ENCODE data around the gene XCR1. TPM values are rescaled to one million over a fixed set of nuclear protein-coding genes. Genes with fewer than 3 reads are reported as not detected.
"Not testable (repeated sequence)": the region's sequence is repeated elsewhere in the genome, so short reads cannot be mapped to it uniquely, and the experiment has no call there.

The XCR1 gene
- total RNA-seq, 1 donor = not detected

GRCh38 chr3:46038916-46039315, 11.6 kb upstream of the XCR1 start:
- Histone ChIP-seq H3K36me3 (ENCODE audit: insufficient read depth, low read length) (no peaks in the 10 kb centered on the region), H3K4me2 (ENCODE audit: insufficient read depth, low read length) (no peak overlapping the region), H2AFZ (ENCODE audit: low read length) (no peak overlapping the region), H3K4me3 (ENCODE audit: insufficient read depth, low read length) (no peak overlapping the region), H4K20me1 (ENCODE audit: insufficient read depth, low read length) (no peaks in the 10 kb centered on the region), H3K9me3 (ENCODE audit: low read depth, low read length) (no peaks in the 10 kb centered on the region), H3K27ac (ENCODE audit: low read depth, low read length) (no peak overlapping the region), H3K4me1 (ENCODE audit: insufficient read depth, low read length) (no peaks in the 10 kb centered on the region), H3K79me2 (ENCODE audit: insufficient read depth, low read length) (no peaks in the 10 kb centered on the region), H3K27me3 (ENCODE audit: insufficient read depth, low read length) (peaks cover 49% of the 10 kb centered on the region)
- no peak for DNase-seq (ENCODE audit: insufficient read length, low spot score, missing footprints)
- TF ChIP-seq CTCF (IDR thresholded peaks at IDR 0.05; ENCODE audit: extremely low read depth, low read depth, low read length) = no peak

- not testable (repeated sequence) for DNase-seq (ENCODE audit: insufficient read length, low spot score, missing footprints); H3K4me3 ChIP-seq (ENCODE audit: insufficient read depth, low read length)
- peaks cover 49% of the 10 kb centered on the region for H3K27me3 ChIP-seq (ENCODE audit: insufficient read depth, low read length)
These were observed 10.8 kb upstream of the XCR1 start for GRCh38 chr3:46038071-46038470.

GRCh38 chr3:46036191-46036590, 8.9 kb upstream of the XCR1 start:
- Histone ChIP-seq H3K4me3 (ENCODE audit: insufficient read depth, low read length) (no peak overlapping the region), H4K20me1 (ENCODE audit: insufficient read depth, low read length) (no peaks in the 10 kb centered on the region), H3K27ac (ENCODE audit: low read depth, low read length) (no peak overlapping the region), H3K79me2 (ENCODE audit: insufficient read depth, low read length) (no peaks in the 10 kb centered on the region), H2AFZ (ENCODE audit: low read length) (no peak overlapping the region), H3K36me3 (ENCODE audit: insufficient read depth, low read length) (no peaks in the 10 kb centered on the region), H3K9me3 (ENCODE audit: low read depth, low read length) (no peaks in the 10 kb centered on the region), H3K4me2 (ENCODE audit: insufficient read depth, low read length) (no peak overlapping the region), H3K27me3 (ENCODE audit: insufficient read depth, low read length) (peaks cover 45% of the 10 kb centered on the region), H3K4me1 (ENCODE audit: insufficient read depth, low read length) (no peaks in the 10 kb centered on the region)
- no peak for TF ChIP-seq CTCF (IDR thresholded peaks at IDR 0.05; ENCODE audit: extremely low read depth, low read depth, low read length)
- no peak for DNase-seq (ENCODE audit: insufficient read length, low spot score, missing footprints)

More at GRCh38 chr3:46038071-46038470, 10.8 kb upstream of the XCR1 start:
- not testable (repeated sequence) for H3K79me2 ChIP-seq (ENCODE audit: insufficient read depth, low read length); H2AFZ ChIP-seq (ENCODE audit: low read length); H3K27ac ChIP-seq (ENCODE audit: low read depth, low read length); H3K9me3 ChIP-seq (ENCODE audit: low read depth, low read length); H3K36me3 ChIP-seq (ENCODE audit: insufficient read depth, low read length); H3K4me1 ChIP-seq (ENCODE audit: insufficient read depth, low read length); H4K20me1 ChIP-seq (ENCODE audit: insufficient read depth, low read length); H3K4me2 ChIP-seq (ENCODE audit: insufficient read depth, low read length)

GRCh38 chr3:46031747-46032146, 4.5 kb upstream of the XCR1 start:
- no peaks in the 10 kb centered on the region for H3K9me3 ChIP-seq (ENCODE audit: low read depth, low read length)
- no peak for TF ChIP-seq CTCF (IDR thresholded peaks at IDR 0.05; ENCODE audit: extremely low read depth, low read depth, low read length)
- H3K27ac ChIP-seq (ENCODE audit: low read depth, low read length) = no peak overlapping the region
- H3K4me1 ChIP-seq (ENCODE audit: insufficient read depth, low read length) = no peaks in the 10 kb centered on the region
- no peak for DNase-seq (ENCODE audit: insufficient read length, low spot score, missing footprints)
- H2AFZ ChIP-seq (ENCODE audit: low read length) = no peak overlapping the region
- H4K20me1 ChIP-seq (ENCODE audit: insufficient read depth, low read length) = no peaks in the 10 kb centered on the region
- H3K4me2 ChIP-seq (ENCODE audit: insufficient read depth, low read length) = no peak overlapping the region
- no peak overlapping the region for H3K4me3 ChIP-seq (ENCODE audit: insufficient read depth, low read length)
- peaks cover 19% of the 10 kb centered on the region for H3K27me3 ChIP-seq (ENCODE audit: insufficient read depth, low read length)
- H3K36me3 ChIP-seq (ENCODE audit: insufficient read depth, low read length) = no peaks in the 10 kb centered on the region
- H3K79me2 ChIP-seq (ENCODE audit: insufficient read depth, low read length) = no peaks in the 10 kb centered on the region
